ENCODE results near the gene GP2.

The GP2 gene

DNA sequence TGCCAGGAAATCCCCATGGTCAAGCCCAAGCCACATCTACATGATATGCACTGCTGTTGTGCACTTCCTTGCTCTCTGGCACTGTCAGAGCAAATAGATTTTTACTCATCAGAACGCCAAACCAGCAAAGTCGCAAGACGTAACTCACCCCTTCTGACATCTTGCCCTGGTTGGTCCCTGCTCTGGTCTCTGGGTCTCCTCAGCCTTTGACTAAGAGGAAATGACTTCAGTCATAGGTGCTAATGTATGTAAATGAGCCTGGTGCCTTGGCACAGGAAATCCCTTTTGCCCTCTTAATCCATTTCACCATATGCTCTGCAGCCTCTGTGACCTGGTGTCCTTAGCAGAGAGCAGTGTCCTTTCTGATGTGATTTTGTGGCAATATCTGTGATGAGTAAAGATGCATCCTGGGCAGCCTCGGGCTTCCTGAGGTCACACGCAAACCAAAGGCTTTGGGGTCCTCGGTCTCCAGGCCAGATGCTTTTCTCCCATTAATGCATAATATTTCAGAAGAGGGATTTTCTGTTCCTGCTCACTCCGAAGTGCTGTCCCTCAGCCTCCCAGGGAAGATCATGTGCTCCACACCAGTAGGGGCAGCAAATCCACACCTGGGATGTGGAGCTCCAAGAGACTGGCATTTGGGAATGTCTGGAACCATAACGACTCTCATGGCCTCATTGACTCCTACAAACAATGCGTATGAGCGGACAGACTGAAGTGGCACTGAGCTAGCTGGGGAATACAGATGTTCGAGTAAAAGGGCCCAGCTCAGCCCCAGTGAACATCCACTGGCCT, 66.9 kb downstream of the GP2 start:
- CTCF ChIA-PET: no interaction called here
- TF ChIP-seq LEF1 (IDR thresholded peaks at IDR 0.05; ENCODE audit: borderline replicate concordance) (no peak), BHLHE40 (IDR thresholded peaks at IDR 0.05; ENCODE audit: borderline replicate concordance) (no peak), FOXK2 (IDR thresholded peaks at IDR 0.05) (no peak), FOXA1 (IDR thresholded peaks at IDR 0.05) (no peak), SP1 (IDR thresholded peaks at IDR 0.05) (no peak), FOXM1 (IDR thresholded peaks at IDR 0.05; ENCODE audit: borderline replicate concordance) (no peak), NFRKB (IDR thresholded peaks at IDR 0.05) (no peak), TARDBP (IDR thresholded peaks at IDR 0.05) (no peak), ZNF384 (IDR thresholded peaks at IDR 0.05) (no peak), CTBP1 (IDR thresholded peaks at IDR 0.05; ENCODE audit: borderline replicate concordance) (no peak), SUZ12 (IDR thresholded peaks at IDR 0.05) (no peak), ELF4 (IDR thresholded peaks at IDR 0.05) (no peak)
- TF ChIP-seq, protein P1, sequence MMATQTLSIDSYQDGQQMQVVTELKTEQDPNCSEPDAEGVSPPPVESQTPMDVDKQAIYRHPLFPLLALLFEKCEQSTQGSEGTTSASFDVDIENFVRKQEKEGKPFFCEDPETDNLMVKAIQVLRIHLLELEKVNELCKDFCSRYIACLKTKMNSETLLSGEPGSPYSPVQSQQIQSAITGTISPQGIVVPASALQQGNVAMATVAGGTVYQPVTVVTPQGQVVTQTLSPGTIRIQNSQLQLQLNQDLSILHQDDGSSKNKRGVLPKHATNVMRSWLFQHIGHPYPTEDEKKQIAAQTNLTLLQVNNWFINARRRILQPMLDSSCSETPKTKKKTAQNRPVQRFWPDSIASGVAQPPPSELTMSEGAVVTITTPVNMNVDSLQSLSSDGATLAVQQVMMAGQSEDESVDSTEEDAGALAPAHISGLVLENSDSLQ (IDR thresholded peaks at IDR 0.05): no peak
- DNase-seq (ENCODE audit: extremely low spot score): no peak
- POLR2A ChIA-PET: no interaction called here

Data from HEK293T (cell line).